GM12878 (cell line): ENCODE results near the gene STK32B. TPM values are rescaled to one million over a fixed set of nuclear protein-coding genes. Genes with fewer than 3 reads are reported as not detected.

Experiments used
- ATAC-seq: fragments of 200-7000 bp; cut with Tn5 transposase; 3 replicates; pipeline ENCODE4 v1.9.1; 2020; ENCODE audit warnings: mild to moderate bottlenecking, moderate library complexity
- BruUV-seq: library from RNA; stranded (reverse); fragments of 400-500 nt; replicated peaks from 2 replicates; lab custom pipeline; 2021; lab: Mats Ljungman, UMichigan
- CTCF ChIA-PET: fragments of 300-600 bp; sonication (Branson Sonifier 250); formaldehyde crosslinking; extraction: SDS; loops from one replicate; lab custom pipeline; 2021; ENCODE audit warnings: inconsistent platforms; lab: Yijun Ruan, JAX
- POLR2A ChIA-PET: fragments of 350-600 bp; formaldehyde crosslinking; extraction: SDS; loops from one replicate; lab custom pipeline; 2021; ENCODE audit warnings: inconsistent platforms; lab: Charles Lee
- RAD21 ChIA-PET: fragments of 300-600 bp; sonication (Branson Sonifier 250); formaldehyde crosslinking; loops from one replicate; lab custom pipeline; 2023; ENCODE audit warnings: antibody characterized with exemption; ENCODE audit not compliant: unreplicated experiment; lab: Charles Lee
- SMC1A ChIA-PET: fragments of 300-600 bp; sonication (Branson Sonifier 250); formaldehyde crosslinking; loops from one replicate; lab custom pipeline; 2023; ENCODE audit not compliant: unreplicated experiment, uncharacterized antibody; lab: Charles Lee
- DNase-seq: peaks from one replicate; pipeline ENCODE4 v3.0.0-alpha.2; 2011; ENCODE audit warnings: low read depth, low spot score
- FAIRE-seq: peaks from 3 replicates; lab custom pipeline; 2011; peaks lifted over from hg19 to GRCh38; lab: Jason Lieb, UNC
- H2AFZ ChIP-seq: 2 replicates; pipeline ENCODE4 v1.6.0; 2011; ENCODE audit warnings: low read depth, low read length, control low read depth; ENCODE audit not compliant: control insufficient read depth
- H3K27ac ChIP-seq: 2 replicates; pipeline ENCODE4 v1.5.1; 2011; ENCODE audit warnings: control low read depth; ENCODE audit not compliant: control insufficient read depth, insufficient read depth
- H3K27me3 ChIP-seq, 2 experiments: replicated peaks in 1 of 2; 2 replicates each; pipeline versions ENCODE4 v1.6.0 to v1.6.1; 2011; ENCODE audit warnings: low read length in 1 of 2; ENCODE audit not compliant: control insufficient read depth in 2 of 2, insufficient read depth in 2 of 2
- H3K36me3 ChIP-seq, 2 experiments: 2 replicates each; pipeline ENCODE4 v1.5.1; 2011; ENCODE audit warnings: low read length in 1 of 2; ENCODE audit not compliant: control insufficient read depth in 2 of 2, insufficient read depth in 2 of 2
- H3K4me1 ChIP-seq: 2 replicates; pipeline ENCODE4 v1.6.1; 2011; ENCODE audit warnings: mild to moderate bottlenecking, low read length, moderate library complexity, mixed read lengths; ENCODE audit not compliant: control insufficient read depth, insufficient read depth
- H3K4me2 ChIP-seq: 2 replicates; pipeline ENCODE4 v1.6.0; 2011; ENCODE audit warnings: control low read depth; ENCODE audit not compliant: control insufficient read depth, insufficient read depth
- H3K4me3 ChIP-seq: fragments of 200-600 bp; sonication (generic); 2 replicates; pipeline ENCODE4 v1.5.1; 2016
- H3K79me2 ChIP-seq: 2 replicates; pipeline ENCODE4 v1.6.0; 2011; ENCODE audit warnings: low read length; ENCODE audit not compliant: control insufficient read depth, insufficient read depth
- H3K9ac ChIP-seq: 2 replicates; pipeline ENCODE4 v1.8.0; 2011; ENCODE audit warnings: low read length, control low read depth, mixed read lengths; ENCODE audit not compliant: control insufficient read depth, insufficient read depth
- H3K9me3 ChIP-seq: replicated peaks from 3 replicates; pipeline ENCODE4 v1.5.1; 2011; ENCODE audit warnings: mild to moderate bottlenecking, low read length; ENCODE audit not compliant: control insufficient read depth, insufficient read depth
- H4K20me1 ChIP-seq: 2 replicates; pipeline ENCODE4 v1.6.0; 2011; ENCODE audit not compliant: control insufficient read depth, insufficient read depth
- MEF2A ChIP-seq: IDR thresholded peaks from 2 replicates; pipeline ENCODE4 v1.6.1; 2011; ENCODE audit warnings: low read depth, mild to moderate bottlenecking, low read length, moderate library complexity; ENCODE audit not compliant: insufficient read depth
- POLR2AphosphoS5 ChIP-seq: IDR thresholded peaks from 2 replicates; pipeline ENCODE4 v1.6.1; 2011; ENCODE audit warnings: mild to moderate bottlenecking, low read length, inconsistent platforms
- RAD21 ChIP-seq: IDR thresholded peaks from 2 replicates; pipeline ENCODE4 v1.6.1; 2011; ENCODE audit warnings: mild to moderate bottlenecking, low read depth, low read length, moderate library complexity; ENCODE audit not compliant: insufficient read depth
- SMC3 ChIP-seq: IDR thresholded peaks from 2 replicates; pipeline ENCODE4 v1.6.1; 2011; ENCODE audit warnings: low read length, improper control_type of control experiment, borderline replicate concordance
- ZNF274 ChIP-seq: IDR thresholded peaks from one replicate; pipeline ENCODE4 v1.8.0; 2011; ENCODE audit not compliant: insufficient read length, insufficient read depth
- ZNF622 ChIP-seq: fragments of 450-650 bp; IDR thresholded peaks from 2 replicates; pipeline ENCODE4 v1.6.1; 2017; ENCODE audit warnings: mild to moderate bottlenecking, inconsistent platforms
- WGBS: methylation state at CpG from one replicate; pipeline ENCODE4 v1.1.6; 2016; ENCODE audit warnings: low lambda C conversion rate; ENCODE audit not compliant: insufficient replicate concordance, insufficient coverage; ENCODE audit errors: missing lambda C conversion rate; 5-methylcytosine and 5-hydroxymethylcytosine counted together
- in situ Hi-C: fragments of 300-500 bp; cut with MboI; formaldehyde crosslinking; loops from 9 replicates; pipeline ENCODE4 v1.14.3; 2018; ENCODE audit warnings: mixed read lengths
- intact Hi-C: fragments of 100-400 bp; cut with micrococcal nuclease; formaldehyde crosslinking; loops from one replicate; pipeline ENCODE4 v1.14.2; 2022; ENCODE audit not compliant: unreplicated experiment
- polyA plus RNA-seq, 11 experiments: library from polyadenylated mRNA; depleted of rRNA in 4 of 11; unstranded in 6 of 11; stranded (reverse) in 5 of 11; fragments of >200 nt; fragmentation: Nextera tagmentation in 4 of 11; fragmentation: Illumina TruSeq in 1 of 11; extraction: Ambion mirVana in 4 of 11; extraction: Trizol in 1 of 11; gene quantifications; 1 replicate in 1 of 11; 2 replicates in 10 of 11; pipeline versions ENCODE4 v1.2.1 to v1.2.3, GENCODE V29; 2011 to 2016; ENCODE audit warnings: inconsistent platforms in 2 of 11, missing spikeins in 2 of 11, low read depth in 1 of 11
- total RNA-seq, 4 experiments: library from RNA; depleted of rRNA in 3 of 4; stranded (reverse); fragments of >200 nt in 3 of 4; fragmentation: Illumina TruSeq in 1 of 4; extraction: Trizol in 1 of 4; gene quantifications; 2 replicates each; pipeline versions ENCODE4 v1.2.1 to v1.2.3, GENCODE V29; 2013 to 2021
- TF ChIP-seq, protein P1 (sequence below): IDR thresholded peaks from 2 replicates; pipeline ENCODE4 v1.6.1; 2012; ENCODE audit warnings: low read depth, low read length, improper control_type of control experiment
- TF ChIP-seq, protein P2 (sequence below), 3 experiments: IDR thresholded peaks in 2 of 3; conservative IDR thresholded peaks in 1 of 3; 2 replicates each; pipeline ENCODE4 v1.5.1; 2011; ENCODE audit warnings: low read depth in 3 of 3, low read length in 3 of 3, mild to moderate bottlenecking in 3 of 3, control low read depth in 2 of 3, moderate library complexity in 2 of 3, inconsistent platforms in 1 of 3, mixed read lengths in 1 of 3; ENCODE audit not compliant: control insufficient read depth in 2 of 3, insufficient read depth in 1 of 3; ENCODE audit errors: extremely low read depth in 1 of 3

The STK32B gene
- total and polyA plus RNA-seq, 10 of the 15 experiments (the other 5 are each of a cell fraction or from before 2014, with no cell fraction given), result 0.04 to 0.12 (median 0.08) TPM; not detected in 7

DNA sequence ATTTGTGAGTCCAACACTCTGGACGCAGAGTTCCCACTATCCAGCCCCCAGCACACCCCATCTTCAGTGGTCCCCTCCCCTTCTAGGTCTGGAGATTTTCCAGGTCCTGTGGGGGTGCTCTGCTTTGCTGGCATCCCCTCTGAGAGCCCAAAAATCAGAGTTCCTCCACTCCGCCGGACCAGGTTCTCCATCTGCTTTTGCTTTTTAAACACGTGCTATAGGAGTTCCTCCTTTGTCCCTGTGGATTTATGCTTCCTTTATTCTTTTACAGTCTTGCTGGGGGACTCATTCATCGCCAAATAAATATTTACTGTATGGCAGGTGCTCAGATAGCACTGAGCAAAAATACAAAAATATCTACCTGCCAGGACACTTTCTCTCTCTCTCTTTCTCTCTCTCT, 324.7 kb downstream of the STK32B start:
- Histone ChIP-seq H3K9ac (no peak overlapping the region), H3K27ac (no peak overlapping the region), H3K36me3 (no peaks in the 10 kb centered on the region), H3K9me3 (no peaks in the 10 kb centered on the region; the same call in 2 of the 3 replicates), H4K20me1 (no peaks in the 10 kb centered on the region), H3K4me1 (no peaks in the 10 kb centered on the region), H3K4me2 (no peak overlapping the region), H2AFZ (no peak overlapping the region), H3K27me3 (no peaks in the 10 kb centered on the region), H3K4me3 (no peak overlapping the region), H3K79me2 (no peaks in the 10 kb centered on the region)
- SMC1A ChIA-PET, result no interaction called here
- POLR2A ChIA-PET, result no interaction called here
- CTCF ChIA-PET, result no interaction called here
- in situ Hi-C loops, result no loop called here
- TF ChIP-seq ZNF622, result no peak
- TF ChIP-seq MEF2A, result no peak
- TF ChIP-seq POLR2AphosphoS5, result no peak
- TF ChIP-seq, protein P1, sequence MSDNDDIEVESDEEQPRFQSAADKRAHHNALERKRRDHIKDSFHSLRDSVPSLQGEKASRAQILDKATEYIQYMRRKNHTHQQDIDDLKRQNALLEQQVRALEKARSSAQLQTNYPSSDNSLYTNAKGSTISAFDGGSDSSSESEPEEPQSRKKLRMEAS, result no peak
- WGBS, result 33% methylated on average over 5 of the region's 5 CpGs
- intact Hi-C loops, result no loop called here
- DNase-seq (no peak), ATAC-seq (no peak), FAIRE-seq (no peak)
- RAD21 ChIA-PET, result no interaction called here
- no TSS peak for BruUV-seq

DNA sequence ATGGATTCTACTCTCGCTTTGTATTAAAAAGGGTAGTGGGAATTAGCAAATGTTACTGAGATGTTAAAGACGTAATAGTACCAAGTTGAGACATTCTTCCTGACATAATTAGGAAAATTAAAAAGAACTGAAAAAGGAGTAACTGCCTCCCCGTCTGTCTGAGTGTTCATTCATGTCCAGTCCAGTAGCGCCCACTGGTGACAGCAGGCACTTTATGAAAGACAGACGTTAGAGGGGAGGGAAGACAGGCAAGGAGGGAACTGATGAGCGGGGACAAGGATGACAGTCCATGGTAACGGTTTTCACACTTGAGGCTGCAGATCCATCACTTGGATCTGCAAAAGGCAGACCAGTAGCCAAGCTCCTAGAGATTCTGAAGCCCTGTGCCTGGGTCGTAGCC, 326.7 kb downstream of the STK32B start:
- ChIA-PET CTCF (no interaction called here), RAD21 (no interaction called here), SMC1A (no interaction called here), POLR2A (no interaction called here)
- Histone ChIP-seq H3K4me3 (no peak overlapping the region), H2AFZ (no peak overlapping the region), H3K9me3 (no peaks in the 10 kb centered on the region; the same call in 2 of the 3 replicates), H3K4me1 (no peaks in the 10 kb centered on the region), H3K9ac (no peak overlapping the region), H4K20me1 (no peaks in the 10 kb centered on the region), H3K36me3 (no peaks in the 10 kb centered on the region), H3K4me2 (no peak overlapping the region), H3K27ac (no peak overlapping the region), H3K79me2 (no peaks in the 10 kb centered on the region), H3K27me3 (no peaks in the 10 kb centered on the region)
- ATAC-seq (no peak), DNase-seq (no peak), FAIRE-seq (no peak)
- intact Hi-C loops, result no loop called here
- in situ Hi-C loops, result no loop called here
- no TSS peak for BruUV-seq
- TF ChIP-seq RAD21 (peak; percentile 51), SMC3 (peak; percentile 12; the same call in 1 of the 2 replicates), ZNF274 (no peak)
- TF ChIP-seq, protein P2, sequence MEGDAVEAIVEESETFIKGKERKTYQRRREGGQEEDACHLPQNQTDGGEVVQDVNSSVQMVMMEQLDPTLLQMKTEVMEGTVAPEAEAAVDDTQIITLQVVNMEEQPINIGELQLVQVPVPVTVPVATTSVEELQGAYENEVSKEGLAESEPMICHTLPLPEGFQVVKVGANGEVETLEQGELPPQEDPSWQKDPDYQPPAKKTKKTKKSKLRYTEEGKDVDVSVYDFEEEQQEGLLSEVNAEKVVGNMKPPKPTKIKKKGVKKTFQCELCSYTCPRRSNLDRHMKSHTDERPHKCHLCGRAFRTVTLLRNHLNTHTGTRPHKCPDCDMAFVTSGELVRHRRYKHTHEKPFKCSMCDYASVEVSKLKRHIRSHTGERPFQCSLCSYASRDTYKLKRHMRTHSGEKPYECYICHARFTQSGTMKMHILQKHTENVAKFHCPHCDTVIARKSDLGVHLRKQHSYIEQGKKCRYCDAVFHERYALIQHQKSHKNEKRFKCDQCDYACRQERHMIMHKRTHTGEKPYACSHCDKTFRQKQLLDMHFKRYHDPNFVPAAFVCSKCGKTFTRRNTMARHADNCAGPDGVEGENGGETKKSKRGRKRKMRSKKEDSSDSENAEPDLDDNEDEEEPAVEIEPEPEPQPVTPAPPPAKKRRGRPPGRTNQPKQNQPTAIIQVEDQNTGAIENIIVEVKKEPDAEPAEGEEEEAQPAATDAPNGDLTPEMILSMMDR (IDR thresholded peaks at IDR 0.05 in 2 of 3, conservative IDR thresholded peaks at IDR 0.05 in 1 of 3; ENCODE audit: control insufficient read depth in 2 of 3, extremely low read depth in 1 of 3, insufficient read depth in 1 of 3, low read depth in 3 of 3, low read length in 3 of 3), result peak in 1 of 3 experiments; percentile 20; a peak in 2 of 6 replicates
- WGBS, result 24% methylated on average over 8 of the region's 8 CpGs
